Raji (cell line): ENCODE measurements around the gene MRPL41.

Source experiments
- POLR2A ChIP-seq: IDR thresholded peaks from 2 replicates; pipeline ENCODE4 v1.6.1; 2011; ENCODE audit warnings: low read depth, low read length, control low read depth; ENCODE audit not compliant: insufficient read depth

MRPL41 gene

DNA sequence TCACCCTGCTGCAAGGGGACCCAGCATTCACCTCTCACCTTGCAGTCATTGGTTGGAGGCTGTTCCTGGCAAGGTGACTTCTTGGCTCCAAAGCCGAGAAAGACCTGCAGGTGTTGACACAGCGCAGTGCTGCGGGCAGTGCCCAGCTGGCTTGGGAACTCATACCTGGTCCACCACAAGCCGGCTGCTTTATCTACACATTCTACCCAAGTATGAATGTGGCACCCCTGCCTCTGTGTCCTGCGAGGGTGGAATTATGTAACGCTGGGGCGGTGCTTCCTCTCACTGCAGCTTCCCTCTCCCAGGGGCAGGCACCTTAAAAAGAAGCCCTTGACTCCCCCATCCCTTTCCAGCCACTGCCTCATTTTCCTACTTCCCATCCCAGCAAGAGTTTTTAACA lies 41.1 kb downstream of the MRPL41 start:
- TF ChIP-seq POLR2A: no peak

GRCh38 chr9:137593176-137593575 lies 41.5 kb downstream of the MRPL41 start:
- no peak for TF ChIP-seq POLR2A

DNA sequence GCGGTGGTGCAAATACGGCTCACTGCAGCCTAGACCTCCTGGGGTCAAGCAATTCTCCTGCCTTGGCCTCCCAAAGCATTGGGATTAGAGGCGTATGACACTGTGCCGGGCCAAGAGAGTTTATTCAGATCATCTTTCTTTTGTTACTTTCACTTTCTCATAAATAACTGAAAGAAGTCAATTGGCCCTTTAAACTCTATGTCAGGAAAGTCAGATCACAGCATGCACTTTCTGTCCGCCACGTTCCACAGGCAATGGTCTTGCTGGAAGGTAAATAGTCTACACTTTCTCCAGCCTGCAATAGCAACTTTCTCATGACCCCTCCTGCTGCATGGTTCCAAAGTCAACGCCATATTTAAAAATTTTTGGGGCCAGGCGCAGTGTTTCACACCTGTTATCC lies 47.3 kb downstream of the MRPL41 start:
- TF ChIP-seq POLR2A: no peak
